GM18907 (cell line): Measurements from ENCODE around the gene BAIAP2.

Experiments
- ATAC-seq: cut with Tn5 transposase; IDR thresholded peaks from one replicate; pipeline ENCODE4 v1.9.1; 2021; ENCODE audit warnings: mild to moderate bottlenecking, moderate library complexity; ENCODE audit not compliant: unreplicated experiment

BAIAP2 gene

DNA sequence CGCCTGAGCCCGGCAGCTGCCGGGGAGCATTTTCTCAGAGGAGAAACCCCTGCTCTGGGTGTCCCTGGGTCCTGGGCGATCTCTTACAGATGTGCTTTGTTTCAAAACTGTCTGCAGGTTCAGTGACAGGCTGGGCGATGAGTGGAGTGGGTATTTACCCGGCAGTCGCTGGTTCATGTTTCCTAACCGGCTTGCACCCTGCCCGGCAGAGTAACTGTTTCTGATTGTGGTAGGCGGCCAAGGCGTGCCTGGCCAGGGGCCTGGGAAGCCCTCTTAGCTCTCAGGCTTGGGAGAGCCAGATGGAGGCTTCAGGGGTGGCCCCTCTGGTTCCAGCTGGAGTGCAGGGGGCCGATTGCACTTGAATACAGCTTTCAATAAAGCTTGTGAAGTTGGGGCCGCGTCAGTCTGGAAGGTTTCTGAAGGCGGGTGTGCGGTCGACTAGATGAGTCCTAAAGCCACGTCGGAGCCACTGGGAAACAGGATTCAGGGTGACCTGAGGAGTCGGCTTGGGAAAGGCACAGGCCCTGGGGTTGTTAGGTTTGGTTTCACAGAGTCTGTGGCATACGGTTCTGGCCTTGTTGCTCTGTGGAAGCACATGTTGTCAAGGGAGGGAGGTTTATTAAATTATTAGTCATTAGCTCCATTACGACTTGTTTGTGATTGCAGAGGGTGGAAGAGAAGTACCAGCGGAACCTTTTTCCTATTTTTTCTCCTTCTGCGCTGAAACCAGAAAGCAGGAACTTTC is 1.4 kb downstream of the BAIAP2 start:
- ATAC-seq, result no peak

DNA sequence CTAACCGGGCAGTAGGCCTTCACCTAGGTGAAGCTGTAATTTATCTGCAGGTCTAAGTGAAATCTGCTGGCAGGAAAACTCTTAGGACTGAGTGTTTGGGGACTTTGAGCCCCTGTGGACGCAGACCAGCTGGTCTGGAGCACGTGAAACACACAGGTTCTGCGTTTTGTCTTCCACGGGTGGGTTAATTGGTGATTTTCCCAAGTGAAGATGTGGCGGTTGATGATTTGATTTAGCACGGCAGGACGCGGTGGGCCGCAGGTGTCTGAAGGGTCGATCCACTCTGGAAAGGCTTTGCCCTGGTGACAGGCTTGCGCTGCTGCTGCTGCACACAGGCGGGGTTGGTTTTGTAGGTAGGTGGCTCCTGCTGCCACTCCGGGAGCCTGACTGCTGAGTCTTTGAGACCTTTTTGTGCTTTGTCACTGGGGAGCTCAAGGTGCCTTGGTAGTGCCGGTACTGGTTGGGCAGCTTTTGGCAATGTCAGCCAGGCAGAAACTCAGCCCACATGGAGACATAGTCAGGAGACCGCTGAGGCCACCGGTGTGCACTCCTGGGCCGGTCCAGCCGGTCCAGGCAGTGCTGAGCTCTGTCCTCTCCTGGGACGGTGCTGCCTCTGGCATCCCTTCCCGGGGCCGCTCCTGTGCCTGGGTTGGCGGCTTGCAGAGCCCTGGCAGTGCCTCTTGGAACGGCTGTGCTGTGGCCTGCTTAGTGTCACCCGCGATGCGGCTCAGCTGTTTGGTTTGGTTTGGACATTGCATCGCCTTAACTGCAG is 2.3 kb downstream of the BAIAP2 start:
- no peak for ATAC-seq

DNA sequence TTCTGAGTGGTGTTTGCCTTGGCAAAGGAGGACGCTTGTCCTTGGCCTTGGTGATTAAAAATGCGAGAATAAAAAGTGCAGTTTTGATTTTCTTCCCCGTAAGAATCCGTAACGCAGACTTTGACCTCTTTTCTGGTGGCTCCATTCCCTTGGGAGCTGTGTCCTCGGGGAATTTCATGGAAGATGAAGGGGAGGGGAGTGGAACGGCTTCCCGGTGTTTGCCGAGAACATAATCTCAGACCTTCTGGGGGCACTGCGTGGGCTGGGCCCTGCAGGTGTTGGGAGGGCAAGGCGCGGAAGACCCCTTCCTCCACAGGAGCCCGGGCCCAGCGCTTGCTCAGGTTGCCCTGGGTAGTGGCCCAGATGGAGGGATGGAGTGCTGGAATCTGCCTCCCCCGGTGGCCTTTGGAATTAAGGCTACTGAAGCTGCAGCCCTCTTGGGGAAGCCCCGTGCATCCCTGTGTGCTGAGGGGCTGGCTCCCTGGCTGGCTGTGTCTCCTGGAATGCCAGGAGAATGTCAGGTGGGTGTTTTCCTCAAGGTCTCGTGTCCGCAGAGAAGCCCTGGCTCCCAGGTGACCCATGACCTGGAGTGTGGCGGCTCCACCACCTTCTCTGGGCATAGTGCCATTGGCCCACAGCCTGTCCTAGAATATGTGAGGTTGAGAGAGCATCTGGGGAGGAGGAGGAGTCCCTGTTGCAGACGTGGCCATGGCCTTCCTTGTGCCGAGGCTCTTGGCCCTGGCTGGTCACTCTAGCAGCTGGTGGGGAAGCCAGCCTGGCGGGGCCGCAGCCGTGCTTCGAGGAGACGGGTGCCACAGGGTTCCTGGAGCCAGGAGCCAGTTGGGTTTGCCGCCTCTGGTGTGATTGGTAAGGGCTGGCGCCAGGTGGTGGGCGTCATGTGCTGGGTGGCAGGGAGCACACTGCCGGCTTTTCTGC is 3.1 kb downstream of the BAIAP2 start:
- ATAC-seq, result no peak

DNA sequence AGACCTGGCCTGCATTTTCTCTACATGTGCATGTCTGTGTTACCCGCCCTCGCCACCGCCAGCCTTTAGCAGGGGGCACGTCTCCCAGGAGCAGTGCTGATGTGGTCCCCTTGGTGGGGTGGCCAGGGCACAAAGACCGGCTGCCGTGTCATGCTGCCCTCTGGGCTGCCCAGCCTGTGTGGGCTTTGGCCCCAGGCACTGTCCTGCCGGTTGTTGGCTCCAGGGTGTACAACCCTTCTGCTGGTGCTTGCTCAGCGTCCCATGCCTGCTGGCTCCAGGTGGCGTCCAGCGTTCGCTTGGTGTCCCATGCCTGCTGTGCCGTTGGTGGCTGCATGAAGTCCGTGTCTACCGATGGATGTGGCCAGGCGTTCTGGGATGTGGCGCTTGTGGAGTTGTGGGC is 4.1 kb downstream of the BAIAP2 start:
- no peak for ATAC-seq

DNA sequence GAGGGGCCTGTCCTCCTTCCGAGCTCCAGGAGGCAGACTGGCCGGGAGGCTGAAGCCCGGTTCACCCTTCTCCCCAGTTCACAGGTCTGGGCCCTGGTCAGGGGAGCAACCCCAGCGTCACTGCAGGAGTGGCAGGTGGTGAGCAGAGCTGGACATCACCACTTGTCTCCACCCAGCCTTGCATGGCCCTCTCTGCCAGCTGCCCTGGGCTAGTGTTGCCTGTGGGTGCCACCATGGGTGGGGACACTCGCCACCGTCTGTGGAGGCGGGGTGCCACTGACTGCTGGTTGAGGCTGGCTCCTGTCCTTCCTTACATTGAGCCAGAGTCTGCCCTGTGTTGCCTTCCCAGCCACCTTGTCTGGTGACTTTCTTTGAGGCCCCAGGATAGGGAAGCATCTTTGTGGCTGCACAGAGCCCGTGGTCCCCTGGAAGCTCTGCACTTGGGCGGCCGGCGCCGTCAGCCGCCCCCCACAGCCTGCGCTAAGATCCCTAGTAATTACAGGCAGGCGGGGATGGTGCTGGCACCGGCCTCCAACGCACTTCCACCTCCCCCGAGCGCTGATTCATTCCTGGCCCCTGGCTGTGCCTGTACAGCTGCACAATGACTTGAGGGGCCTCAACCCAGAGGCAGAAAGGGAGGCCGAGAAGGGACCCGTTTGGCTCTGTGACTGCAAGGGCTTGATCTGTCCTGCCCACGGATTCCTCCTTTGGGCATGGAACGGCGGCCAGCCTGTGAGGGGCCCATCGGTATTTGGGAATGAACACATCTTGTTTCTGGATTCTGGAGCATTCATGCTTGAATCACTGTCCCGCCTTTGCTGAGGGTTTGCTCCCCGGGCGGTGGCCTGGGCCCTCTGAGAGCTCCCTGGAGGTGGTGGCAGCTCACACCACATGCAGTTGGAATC is 5.2 kb downstream of the BAIAP2 start:
- no peak for ATAC-seq

DNA sequence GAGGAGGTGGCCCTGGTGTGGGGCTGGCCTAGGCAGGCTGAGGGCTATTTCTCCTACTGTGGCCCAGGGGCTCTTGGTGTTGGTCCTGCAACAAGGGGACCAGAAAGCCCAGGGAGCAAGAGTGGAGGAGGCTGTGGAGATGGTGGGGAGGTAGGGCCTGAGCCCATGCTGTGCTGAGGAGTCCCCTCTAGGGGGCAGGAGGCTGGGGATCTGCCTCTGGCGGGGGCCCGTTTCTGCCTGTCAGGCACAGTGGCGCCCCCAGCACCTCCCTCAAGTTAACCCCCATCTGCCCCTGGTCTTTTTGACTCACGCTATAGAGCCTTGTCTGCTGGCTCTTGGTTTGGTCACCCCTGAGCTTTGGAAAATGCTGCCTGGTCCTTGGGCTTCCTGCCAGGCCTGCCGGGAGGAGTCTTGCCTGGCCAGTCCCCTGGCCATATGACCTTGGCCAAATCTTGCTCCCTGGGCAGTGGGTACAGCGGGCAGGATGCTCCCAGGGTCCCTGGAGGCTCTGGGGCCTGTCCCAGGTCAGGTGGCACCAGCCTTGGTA is 5.9 kb downstream of the BAIAP2 start:
- ATAC-seq, result no peak

DNA sequence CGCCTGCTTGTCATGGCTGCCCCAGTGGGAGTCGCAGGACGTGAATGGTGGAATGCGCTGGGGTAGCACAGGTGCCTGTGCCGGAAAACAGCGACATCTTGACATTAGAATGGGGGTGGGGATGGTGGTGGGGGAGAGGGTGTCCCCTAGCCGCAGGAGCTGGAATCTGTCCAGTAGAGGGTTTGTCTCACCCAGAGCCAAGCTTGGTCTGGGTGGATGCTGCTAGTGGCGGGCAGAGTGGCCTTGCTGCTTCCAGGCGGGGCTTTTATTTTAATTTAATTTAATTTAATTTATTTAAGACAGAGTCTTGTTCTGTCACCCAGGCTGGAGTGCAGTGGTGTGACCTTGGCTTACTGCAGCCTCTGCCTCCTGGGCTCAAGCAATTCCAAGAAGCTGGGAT is 7.7 kb downstream of the BAIAP2 start:
- no peak for ATAC-seq

DNA sequence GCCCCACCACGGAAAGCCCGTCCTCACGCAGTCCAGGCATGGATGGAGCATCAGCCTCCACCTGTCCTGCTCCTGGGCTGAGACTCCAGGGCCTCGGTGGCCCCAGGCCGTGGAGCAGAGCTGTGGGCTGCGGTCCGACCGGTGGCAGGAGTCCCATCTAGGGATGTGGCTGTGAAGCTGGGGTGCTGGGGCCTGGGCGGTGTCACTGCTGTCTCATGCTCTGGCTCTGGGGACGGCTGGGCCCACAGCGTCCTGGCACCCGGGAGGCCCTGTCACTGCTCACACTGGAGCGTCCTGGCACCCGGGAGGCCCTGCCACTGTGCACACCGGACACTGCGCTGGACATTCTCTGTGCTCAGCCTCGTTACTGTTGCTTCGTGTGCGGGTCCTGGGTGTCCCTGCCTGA is 8.4 kb downstream of the BAIAP2 start:
- ATAC-seq, result no peak

DNA sequence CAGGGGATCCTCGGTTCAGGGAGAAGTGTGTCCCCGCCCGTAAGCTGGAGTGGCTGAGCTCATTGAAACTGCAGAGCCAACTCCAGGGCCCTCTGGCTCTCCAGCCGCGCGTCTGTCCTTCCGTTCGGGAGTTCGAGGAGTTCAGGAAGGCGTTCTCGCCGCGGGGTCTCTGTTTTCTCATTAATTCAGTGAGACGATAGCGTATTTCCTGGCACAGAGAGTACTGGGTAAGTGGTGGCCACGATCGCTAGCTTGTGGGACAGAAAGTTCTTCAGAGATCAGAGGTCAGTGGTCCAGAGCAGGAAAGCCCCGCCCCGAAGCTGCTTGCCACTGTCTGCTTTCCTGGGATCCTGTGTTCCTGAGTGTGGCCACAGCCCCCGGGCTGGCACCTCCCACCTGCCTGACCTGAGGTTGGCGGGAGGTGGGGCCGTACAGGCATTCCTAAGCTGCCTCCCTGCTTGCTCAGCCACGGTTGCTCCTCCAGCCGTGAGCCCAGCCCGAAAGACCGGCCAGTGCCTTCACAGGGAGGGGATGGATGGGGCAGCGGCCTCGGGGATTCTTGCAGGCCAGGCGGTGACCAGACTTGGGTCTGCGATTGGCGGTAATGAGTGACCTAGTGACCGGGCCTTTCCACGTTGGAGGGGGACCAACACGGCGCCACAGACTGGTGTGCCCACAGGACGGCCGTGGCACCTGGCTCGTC is 8.9 kb downstream of the BAIAP2 start:
- no peak for ATAC-seq

DNA sequence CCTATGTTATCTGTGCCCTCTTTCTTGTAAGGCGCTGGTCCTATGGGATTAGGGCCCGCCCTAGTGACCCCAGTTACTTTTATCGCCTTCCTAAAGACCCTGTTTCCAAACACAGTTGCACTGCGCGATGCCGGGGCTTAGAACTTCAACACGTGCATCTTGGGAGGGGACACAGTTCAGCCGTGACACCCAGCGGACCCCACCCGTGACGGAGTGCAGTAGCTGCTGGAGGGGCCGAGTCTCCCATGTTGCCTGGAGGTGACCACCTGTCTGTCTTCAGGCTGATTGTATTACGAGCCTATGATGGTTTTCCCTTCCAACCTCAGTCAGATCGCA is 9.4 kb downstream of the BAIAP2 start:
- ATAC-seq, result no peak

DNA sequence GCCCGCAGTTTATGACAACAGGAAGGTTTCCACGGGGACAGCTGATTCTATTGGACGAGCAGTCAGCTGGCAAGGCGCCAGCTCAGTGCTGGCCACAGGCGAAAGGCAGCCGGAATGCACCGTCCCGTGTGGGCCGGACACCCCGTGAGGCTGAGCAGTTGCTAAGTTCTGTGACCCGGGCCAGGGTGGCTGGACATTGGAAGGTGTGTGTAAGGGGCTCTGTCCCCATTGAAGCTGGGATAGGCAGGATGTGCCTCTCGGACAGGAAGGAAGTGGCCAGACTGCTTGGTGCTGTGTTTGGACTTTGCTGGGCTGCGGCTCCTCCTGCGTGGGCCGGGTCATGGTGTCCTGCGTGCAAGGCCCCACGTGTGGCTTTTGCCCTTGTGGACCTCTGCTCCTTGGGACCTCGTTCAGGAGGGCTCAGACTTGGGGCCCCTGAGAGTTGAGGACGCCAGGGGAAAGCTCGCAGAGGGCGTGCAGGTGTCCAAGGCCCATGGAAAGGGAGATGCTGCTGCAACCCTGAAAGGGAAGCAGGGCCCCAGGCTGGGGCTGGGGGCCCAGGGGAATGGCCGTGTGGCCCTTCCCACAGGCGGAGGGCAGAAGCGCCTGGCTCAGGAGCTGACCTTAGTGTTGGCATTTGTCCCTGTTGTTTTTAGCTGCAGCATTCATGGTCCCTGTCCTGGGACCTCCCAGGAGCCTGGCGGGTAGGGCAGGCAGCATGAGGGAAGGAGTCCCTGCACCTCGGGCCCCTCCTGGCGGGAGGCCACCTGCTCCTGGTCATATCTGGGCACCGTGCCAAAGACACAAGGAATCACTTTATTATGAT is 10.0 kb downstream of the BAIAP2 start:
- no peak for ATAC-seq

DNA sequence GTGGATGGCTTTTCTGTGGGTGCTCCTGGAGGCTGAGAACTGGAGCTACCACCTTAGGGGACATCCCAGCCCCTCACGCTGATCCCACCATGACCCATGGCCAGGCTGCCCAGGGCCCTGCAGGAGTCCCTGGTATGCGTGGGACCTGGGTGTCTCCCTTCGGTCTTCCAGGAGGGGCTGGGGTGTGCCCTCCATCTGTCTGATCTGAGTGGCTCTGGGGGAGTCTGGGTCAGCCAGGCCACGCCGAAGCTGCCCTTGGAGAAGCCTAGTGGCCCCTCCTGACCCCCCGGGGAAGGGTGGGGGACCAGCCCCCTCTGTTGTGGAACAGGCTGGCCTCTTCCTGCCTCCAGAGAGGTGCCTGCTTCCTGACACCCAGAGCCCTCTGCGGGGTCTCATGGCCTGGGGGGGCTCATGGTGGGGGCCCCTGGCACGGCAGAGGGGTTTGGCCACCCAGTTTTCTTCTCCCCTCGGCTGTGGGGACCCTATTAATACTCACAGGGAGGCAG is 10.7 kb downstream of the BAIAP2 start:
- ATAC-seq, result no peak

DNA sequence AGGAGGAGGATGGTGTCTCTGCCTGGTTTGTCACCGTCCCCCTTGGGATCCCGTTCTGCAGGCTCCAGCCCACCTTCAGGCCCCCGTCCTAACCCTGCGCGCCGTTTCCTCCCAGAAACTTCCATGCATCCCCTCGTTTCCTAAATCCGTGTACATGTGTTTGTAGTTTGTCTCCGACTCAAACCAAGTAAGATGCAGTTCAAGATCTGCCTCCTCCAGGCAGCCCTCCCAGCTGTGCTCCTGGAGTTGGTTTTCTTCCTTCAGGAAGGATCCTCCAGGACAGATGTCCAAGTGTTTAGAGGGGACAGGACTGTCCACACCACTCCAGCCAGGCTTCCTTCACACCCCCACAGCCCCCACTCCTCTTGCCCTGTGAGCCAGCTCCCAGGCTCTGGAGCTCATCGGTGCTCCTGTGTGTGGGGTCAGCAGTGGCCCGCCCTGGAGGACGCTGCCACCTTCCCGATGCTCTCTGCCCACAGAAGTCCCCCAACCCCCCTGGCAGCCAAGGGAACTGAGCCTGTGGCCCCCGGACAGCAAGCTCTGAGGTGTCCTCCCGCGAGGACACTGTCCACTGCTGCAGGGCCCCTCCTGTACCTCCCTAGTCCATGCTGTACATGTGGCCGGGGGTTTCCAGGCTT is 11.3 kb downstream of the BAIAP2 start:
- ATAC-seq, result no peak

DNA sequence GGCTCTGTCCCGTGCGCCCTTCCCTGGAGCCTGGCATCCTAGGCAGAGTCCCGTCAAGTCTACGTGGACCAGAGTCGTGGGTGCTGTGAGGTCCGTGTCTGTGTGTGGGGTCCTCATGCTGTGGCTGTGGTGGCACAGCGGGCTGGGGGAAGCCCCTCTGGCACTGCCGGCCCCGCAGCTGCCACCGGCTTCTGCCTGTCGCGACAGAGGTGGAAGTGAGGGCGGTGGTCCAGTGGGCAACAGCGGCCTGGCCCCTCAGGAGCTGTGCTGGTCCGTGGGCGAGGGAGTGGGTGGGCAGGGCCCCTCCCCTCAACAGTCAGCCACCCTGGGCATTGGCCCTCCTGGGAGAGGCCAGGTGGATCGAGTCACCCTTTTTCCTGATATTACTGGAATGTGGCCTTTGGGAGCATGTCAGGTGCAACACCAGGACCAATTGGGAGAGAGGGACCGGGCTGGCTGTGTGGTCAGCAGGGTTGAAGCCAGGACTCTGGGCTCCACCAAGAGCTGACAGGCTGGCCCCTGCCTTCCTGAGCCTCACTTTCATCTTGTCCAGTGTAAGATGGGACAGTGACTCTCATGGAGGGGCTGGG is 11.9 kb downstream of the BAIAP2 start:
- ATAC-seq, result no peak

DNA sequence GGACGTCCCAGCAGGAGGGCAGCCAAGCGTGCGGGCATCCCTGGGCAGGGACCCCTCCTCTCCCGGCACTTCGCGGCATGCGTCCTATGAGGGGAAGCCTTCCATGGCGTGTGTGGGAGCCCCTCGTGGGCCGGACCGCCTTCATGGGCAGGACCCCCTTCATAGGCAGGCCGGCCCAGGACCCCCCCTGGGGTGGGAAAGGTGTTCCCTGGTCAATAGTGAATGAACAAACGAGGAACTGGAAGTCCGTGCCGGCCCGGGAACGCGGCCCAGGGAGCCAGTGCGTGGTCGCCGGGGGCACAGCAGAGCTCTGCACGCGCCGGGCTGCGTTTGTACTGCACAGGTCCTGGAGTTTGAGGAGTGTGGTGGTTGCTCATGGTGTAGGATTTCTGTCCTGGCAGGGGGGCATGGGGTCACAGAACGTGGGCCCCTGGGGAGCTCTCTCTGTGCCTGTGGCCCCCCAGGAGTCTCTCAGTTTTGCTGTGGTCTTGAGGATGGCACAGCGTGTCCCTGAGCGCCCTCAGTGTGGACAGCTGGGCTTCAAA is 13.9 kb downstream of the BAIAP2 start:
- ATAC-seq, result no peak

DNA sequence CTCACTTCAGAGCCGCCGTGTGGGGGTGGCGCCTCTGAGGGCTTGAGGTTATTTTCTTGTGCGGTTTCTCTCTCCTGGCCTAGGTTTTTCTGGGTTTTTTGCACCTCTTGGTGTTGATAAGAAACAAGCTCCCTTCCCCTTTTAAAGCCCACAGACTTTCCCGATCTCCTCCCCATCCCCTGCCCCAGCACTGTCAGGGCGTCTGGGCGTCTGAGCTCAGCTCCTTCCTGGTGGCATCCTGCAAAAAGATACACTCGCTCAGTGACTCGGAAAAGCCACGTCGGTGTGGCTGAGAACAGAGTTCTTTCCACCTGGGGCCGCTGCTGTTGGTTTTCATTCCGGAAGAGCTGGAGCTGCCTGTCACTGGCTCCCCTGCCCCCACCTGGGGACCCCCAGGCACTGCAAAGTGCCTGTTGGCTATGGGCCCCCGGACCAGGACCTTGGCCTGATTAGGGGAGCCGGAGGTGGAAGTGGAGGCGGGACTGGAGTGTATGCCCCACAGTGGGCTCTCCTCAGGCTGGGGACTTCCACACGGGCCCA is 14.5 kb downstream of the BAIAP2 start:
- ATAC-seq, result no peak

DNA sequence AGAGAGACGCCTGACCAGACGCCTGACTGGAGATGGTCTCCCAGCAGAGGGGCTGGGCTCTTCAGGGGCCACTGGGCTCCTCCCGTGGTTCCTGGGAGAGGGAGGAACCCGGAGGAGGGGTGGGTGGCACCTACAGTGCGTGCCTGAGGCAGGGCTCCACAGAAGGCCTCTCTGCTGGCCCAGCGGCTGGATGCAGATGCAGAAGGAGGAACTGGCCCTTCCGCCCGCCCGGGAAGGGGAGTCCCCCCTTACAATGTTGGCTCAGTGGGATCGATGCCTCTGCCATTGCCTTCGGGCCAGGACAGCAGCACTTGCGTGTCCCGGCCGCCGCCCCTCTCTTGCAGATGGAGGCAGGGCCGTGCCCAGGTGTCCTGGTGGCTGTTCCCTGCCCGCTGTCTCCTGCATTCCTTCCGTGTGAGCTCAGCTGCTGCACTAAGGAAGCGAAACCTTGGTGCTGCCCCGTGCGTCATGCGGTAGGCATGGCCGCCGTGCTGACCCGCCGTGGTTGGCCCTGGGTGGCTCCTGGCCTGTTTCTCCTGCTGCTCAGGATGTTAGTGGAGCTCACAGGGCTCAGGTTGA is 15.1 kb downstream of the BAIAP2 start:
- ATAC-seq, result no peak
